GM23338 (cell line): Measurements from ENCODE around the gene ALDH1B1. TPM values are rescaled to one million over a fixed set of nuclear protein-coding genes. Genes with fewer than 3 reads are reported as not detected.

Experiments
- ATAC-seq: fragments of 200-7000 bp; cut with Tn5 transposase; 3 replicates; pipeline ENCODE4 v1.9.1; 2020
- DNase-seq: peaks from one replicate; pipeline ENCODE4 v3.0.0-alpha.2; 2015; ENCODE audit warnings: low spot score
- H2AFZ ChIP-seq: fragments of 200-600 bp; sonication (generic); 2 replicates; pipeline ENCODE4 v1.8.0; 2016; ENCODE audit warnings: antibody characterized with exemption, mild to moderate bottlenecking, moderate library complexity
- H3F3A ChIP-seq: fragments of 200-600 bp; sonication (generic); replicated peaks from 2 replicates; pipeline ENCODE4 v1.8.0; 2017; ENCODE audit warnings: antibody characterized with exemption, mixed run types, low read depth
- H3K27ac ChIP-seq: fragments of 200-600 bp; sonication (generic); 2 replicates; pipeline ENCODE4 v1.6.1; 2016; ENCODE audit warnings: low read depth
- H3K27me3 ChIP-seq: fragments of 200-600 bp; sonication (generic); 2 replicates; pipeline ENCODE4 v1.8.0; 2016; ENCODE audit warnings: mild to moderate bottlenecking, mixed run types, moderate library complexity; ENCODE audit not compliant: insufficient read depth
- H3K36me3 ChIP-seq: fragments of 200-600 bp; sonication (generic); 2 replicates; pipeline ENCODE4 v1.8.0; 2016; ENCODE audit warnings: mild to moderate bottlenecking; ENCODE audit not compliant: insufficient read depth
- H3K4me1 ChIP-seq: fragments of 200-600 bp; sonication (generic); 2 replicates; pipeline ENCODE4 v1.8.0; 2016; ENCODE audit warnings: mild to moderate bottlenecking, moderate library complexity; ENCODE audit not compliant: insufficient read depth
- H3K4me2 ChIP-seq: fragments of 200-600 bp; sonication (generic); 2 replicates; pipeline ENCODE4 v1.7.1; 2017; ENCODE audit warnings: mixed run types
- H3K4me3 ChIP-seq: fragments of 200-600 bp; sonication (generic); 2 replicates; pipeline ENCODE4 v1.6.1; 2016; ENCODE audit warnings: mixed run types
- H3K79me2 ChIP-seq: fragments of 200-600 bp; sonication (generic); replicated peaks from 2 replicates; pipeline ENCODE4 v1.8.0; 2017; ENCODE audit warnings: mild to moderate bottlenecking; ENCODE audit not compliant: insufficient read depth
- H3K9me2 ChIP-seq: fragments of 200-600 bp; sonication (generic); 2 replicates; pipeline ENCODE4 v1.8.0; 2017; ENCODE audit not compliant: insufficient read depth
- H4K20me1 ChIP-seq: fragments of 200-600 bp; sonication (generic); replicated peaks from 2 replicates; pipeline ENCODE4 v1.8.0; 2017; ENCODE audit warnings: mild to moderate bottlenecking; ENCODE audit not compliant: insufficient read depth
- H3K27ac Mint-ChIP-seq: 2 replicates; pipeline ENCODE4 v1.8.0; 2020; ENCODE audit warnings: inconsistent platforms, mild to moderate bottlenecking, moderate library complexity, mixed read lengths
- H3K27me3 Mint-ChIP-seq: 3 replicates; pipeline ENCODE4 v1.8.0; 2022; ENCODE audit warnings: low read depth, mild to moderate bottlenecking, moderate library complexity, mixed read lengths, inconsistent platforms; ENCODE audit not compliant: insufficient read depth, poor library complexity
- H3K36me3 Mint-ChIP-seq: 3 replicates; pipeline ENCODE4 v1.8.0; 2021; ENCODE audit warnings: low read depth, mild to moderate bottlenecking, inconsistent platforms, moderate library complexity, mixed read lengths
- H3K4me1 Mint-ChIP-seq: 3 replicates; pipeline ENCODE4 v1.8.0; 2020; ENCODE audit warnings: mild to moderate bottlenecking, inconsistent platforms, mixed read lengths
- H3K4me3 Mint-ChIP-seq: 3 replicates; pipeline ENCODE4 v1.8.0; 2021; ENCODE audit warnings: moderate library complexity, mild to moderate bottlenecking, inconsistent platforms, mixed read lengths
- H3K9me3 Mint-ChIP-seq: 3 replicates; pipeline ENCODE4 v1.8.0; 2020; ENCODE audit warnings: moderate library complexity, mild to moderate bottlenecking, inconsistent platforms, mixed read lengths
- CREB1 ChIP-seq: fragments of 250-450 bp; sonication (Bioruptor Pico); IDR thresholded peaks from 2 replicates; pipeline ENCODE4 v1.5.0; 2020; ENCODE audit warnings: low read depth, mild to moderate bottlenecking, moderate library complexity
- EZH2phosphoT487 ChIP-seq: fragments of 200-600 bp; sonication (generic); IDR thresholded peaks from one replicate; pipeline ENCODE4 v1.8.1; 2018; ENCODE audit warnings: antibody characterized with exemption; ENCODE audit not compliant: unreplicated experiment
- JUNB ChIP-seq: IDR thresholded peaks from one replicate; pipeline ENCODE4 v1.6.1; 2016; ENCODE audit warnings: antibody characterized with exemption; ENCODE audit not compliant: unreplicated experiment
- POLR2AphosphoS5 ChIP-seq: IDR thresholded peaks from 2 replicates; pipeline ENCODE4 v1.6.1; 2016; ENCODE audit warnings: antibody characterized with exemption, low read depth
- ZNF114 ChIP-seq: fragments of 250-450 bp; sonication (Bioruptor Pico); IDR thresholded peaks from 2 replicates; pipeline ENCODE4 v1.5.0; 2020; ENCODE audit warnings: mild to moderate bottlenecking, moderate library complexity
- long read RNA-seq: library from polyadenylated mRNA; unstranded; transcript quantifications from one replicate; pipeline ENCODE4 v2.0.0, GENCODE V29; 2020; ENCODE audit not compliant: unreplicated experiment
- polyA plus RNA-seq: library from polyadenylated mRNA; unstranded; fragments of >200 nt; fragmentation: Nextera tagmentation; extraction: Ambion mirVana; gene quantifications from 2 replicates; pipeline ENCODE4 v1.2.1, GENCODE V29; 2016
- total RNA-seq: library from RNA; depleted of rRNA; stranded (reverse); fragments of >200 nt; shearing (Covaris generic); gene quantifications from 2 replicates; pipeline ENCODE4 v1.2.3, GENCODE V29; 2014; rRNA removed
- TF ChIP-seq, protein P1 (sequence below), 2 experiments: fragments of 200-600 bp in 1 of 2; sonication (generic) in 1 of 2; conservative IDR thresholded peaks; 2 replicates each; pipeline versions ENCODE4 v1.5.1 to v1.6.1; 2016 to 2017; ENCODE audit warnings: antibody characterized with exemption in 2 of 2, low read depth in 2 of 2, mild to moderate bottlenecking in 2 of 2, moderate library complexity in 1 of 2
- TF ChIP-seq, protein P2 (sequence below): IDR thresholded peaks from one replicate; pipeline ENCODE4 v1.6.1; 2018; ENCODE audit warnings: antibody characterized with exemption; ENCODE audit not compliant: unreplicated experiment
- TF ChIP-seq, protein P3 (sequence below): IDR thresholded peaks from 2 replicates; pipeline ENCODE4 v1.6.1; 2016; ENCODE audit warnings: antibody characterized with exemption

ALDH1B1 gene
- total RNA-seq (74.8 and 79.7 TPM in 2 replicates), polyA plus RNA-seq (35.5 and 37.5 TPM in 2 replicates)
- long read RNA-seq, transcript ALDH1B1-201 (2 exons, 3,066 nt) = major isoform, 14 of 19 reads
- long read RNA-seq, partial matches to known transcripts = 0 of 19 reads
- long read RNA-seq, other reads (novel, unspliced or antisense) = 4 of 19 reads

GRCh38 chr9:38392235-38393127, at the start of gene ALDH1B1:
Gene ALDH1B1, plus strand, starts transcription at chr9:38392702. Its CDS starts 3,047 bp downstream, at chr9:38395749.
- Mint-ChIP-seq H3K9me3 (no peaks in the 10 kb centered on the region), H3K27me3 (peaks cover 15% of the 10 kb centered on the region), H3K27ac (peak within 1 kb of the TSS; percentile 97), H3K4me3 (peak within 1 kb of the TSS; percentile 94), H3K36me3 (peaks cover 32% of the 10 kb centered on the region), H3K4me1 (peaks cover 19% of the 10 kb centered on the region)
- peaks cover 19% of the 10 kb centered on the region for H3K4me1 ChIP-seq
- H3K79me2 ChIP-seq = peaks cover 33% of the 10 kb centered on the region
- peak within 1 kb of the TSS; percentile 83 for H2AFZ ChIP-seq
- H3K27ac ChIP-seq = no peak within 1 kb of the TSS
- TF ChIP-seq CREB1 (CRISPR knock-in tag) (peak; percentile 70), POLR2AphosphoS5 (peak; percentile 81), ZNF114 (no peak)
- TF ChIP-seq, protein P1, sequence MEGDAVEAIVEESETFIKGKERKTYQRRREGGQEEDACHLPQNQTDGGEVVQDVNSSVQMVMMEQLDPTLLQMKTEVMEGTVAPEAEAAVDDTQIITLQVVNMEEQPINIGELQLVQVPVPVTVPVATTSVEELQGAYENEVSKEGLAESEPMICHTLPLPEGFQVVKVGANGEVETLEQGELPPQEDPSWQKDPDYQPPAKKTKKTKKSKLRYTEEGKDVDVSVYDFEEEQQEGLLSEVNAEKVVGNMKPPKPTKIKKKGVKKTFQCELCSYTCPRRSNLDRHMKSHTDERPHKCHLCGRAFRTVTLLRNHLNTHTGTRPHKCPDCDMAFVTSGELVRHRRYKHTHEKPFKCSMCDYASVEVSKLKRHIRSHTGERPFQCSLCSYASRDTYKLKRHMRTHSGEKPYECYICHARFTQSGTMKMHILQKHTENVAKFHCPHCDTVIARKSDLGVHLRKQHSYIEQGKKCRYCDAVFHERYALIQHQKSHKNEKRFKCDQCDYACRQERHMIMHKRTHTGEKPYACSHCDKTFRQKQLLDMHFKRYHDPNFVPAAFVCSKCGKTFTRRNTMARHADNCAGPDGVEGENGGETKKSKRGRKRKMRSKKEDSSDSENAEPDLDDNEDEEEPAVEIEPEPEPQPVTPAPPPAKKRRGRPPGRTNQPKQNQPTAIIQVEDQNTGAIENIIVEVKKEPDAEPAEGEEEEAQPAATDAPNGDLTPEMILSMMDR (conservative IDR thresholded peaks at IDR 0.05; ENCODE audit: low read depth in 2 of 2) = peak; percentile 44 to 53
- TF ChIP-seq, protein P2, sequence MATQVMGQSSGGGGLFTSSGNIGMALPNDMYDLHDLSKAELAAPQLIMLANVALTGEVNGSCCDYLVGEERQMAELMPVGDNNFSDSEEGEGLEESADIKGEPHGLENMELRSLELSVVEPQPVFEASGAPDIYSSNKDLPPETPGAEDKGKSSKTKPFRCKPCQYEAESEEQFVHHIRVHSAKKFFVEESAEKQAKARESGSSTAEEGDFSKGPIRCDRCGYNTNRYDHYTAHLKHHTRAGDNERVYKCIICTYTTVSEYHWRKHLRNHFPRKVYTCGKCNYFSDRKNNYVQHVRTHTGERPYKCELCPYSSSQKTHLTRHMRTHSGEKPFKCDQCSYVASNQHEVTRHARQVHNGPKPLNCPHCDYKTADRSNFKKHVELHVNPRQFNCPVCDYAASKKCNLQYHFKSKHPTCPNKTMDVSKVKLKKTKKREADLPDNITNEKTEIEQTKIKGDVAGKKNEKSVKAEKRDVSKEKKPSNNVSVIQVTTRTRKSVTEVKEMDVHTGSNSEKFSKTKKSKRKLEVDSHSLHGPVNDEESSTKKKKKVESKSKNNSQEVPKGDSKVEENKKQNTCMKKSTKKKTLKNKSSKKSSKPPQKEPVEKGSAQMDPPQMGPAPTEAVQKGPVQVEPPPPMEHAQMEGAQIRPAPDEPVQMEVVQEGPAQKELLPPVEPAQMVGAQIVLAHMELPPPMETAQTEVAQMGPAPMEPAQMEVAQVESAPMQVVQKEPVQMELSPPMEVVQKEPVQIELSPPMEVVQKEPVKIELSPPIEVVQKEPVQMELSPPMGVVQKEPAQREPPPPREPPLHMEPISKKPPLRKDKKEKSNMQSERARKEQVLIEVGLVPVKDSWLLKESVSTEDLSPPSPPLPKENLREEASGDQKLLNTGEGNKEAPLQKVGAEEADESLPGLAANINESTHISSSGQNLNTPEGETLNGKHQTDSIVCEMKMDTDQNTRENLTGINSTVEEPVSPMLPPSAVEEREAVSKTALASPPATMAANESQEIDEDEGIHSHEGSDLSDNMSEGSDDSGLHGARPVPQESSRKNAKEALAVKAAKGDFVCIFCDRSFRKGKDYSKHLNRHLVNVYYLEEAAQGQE = no peak
- H3K27me3 ChIP-seq = no peaks in the 10 kb centered on the region
- DNase-seq (peak; percentile 95), ATAC-seq (peak; percentile 98)
- peak within 1 kb of the TSS; percentile 95 for H3K4me3 ChIP-seq
- no peaks in the 10 kb centered on the region for H3F3A ChIP-seq
- H3K4me2 ChIP-seq = peak within 1 kb of the TSS; percentile 95
- H3K36me3 ChIP-seq = peaks cover 2% of the 10 kb centered on the region
- no peaks in the 10 kb centered on the region for H3K9me2 ChIP-seq
- H4K20me1 ChIP-seq = peaks cover 12% of the 10 kb centered on the region

DNA sequence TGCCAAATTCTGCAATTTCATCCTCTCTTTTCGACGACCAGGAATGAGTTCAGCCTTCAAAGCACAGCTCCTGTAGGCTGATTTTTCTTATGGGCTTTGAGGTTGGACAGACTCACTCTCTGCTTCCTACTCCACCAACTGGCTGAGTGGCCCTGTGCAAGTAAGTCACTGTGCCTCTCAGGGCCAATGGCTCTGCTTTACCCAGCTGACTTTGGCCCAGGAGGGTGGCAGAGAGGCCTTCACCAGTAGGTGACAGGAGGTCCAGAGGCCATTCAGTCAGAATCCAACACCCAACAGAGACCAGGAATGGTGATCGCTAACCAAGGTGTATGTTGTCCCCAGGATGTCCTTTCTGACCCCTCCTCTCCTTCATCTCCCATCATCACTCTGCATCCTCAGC, 49.5 kb upstream of the ALDH1B1 start:
- Histone ChIP-seq H3K27ac (no peak overlapping the region), H3K4me1 (peaks cover 13% of the 10 kb centered on the region), H3K27me3 (no peaks in the 10 kb centered on the region), H3K79me2 (no peaks in the 10 kb centered on the region), H3K9me2 (no peaks in the 10 kb centered on the region), H3F3A (no peaks in the 10 kb centered on the region), H3K36me3 (no peaks in the 10 kb centered on the region), H2AFZ (no peak overlapping the region), H4K20me1 (no peaks in the 10 kb centered on the region), H3K4me2 (no peak overlapping the region), H3K4me3 (no peak overlapping the region)
- no peaks in the 10 kb centered on the region for H3K36me3 Mint-ChIP-seq
- peaks cover 15% of the 10 kb centered on the region for H3K27me3 Mint-ChIP-seq
- no peak overlapping the region for H3K4me3 Mint-ChIP-seq
- DNase-seq (no peak), ATAC-seq (no peak)
- no peaks in the 10 kb centered on the region for H3K9me3 Mint-ChIP-seq
- no peak overlapping the region for H3K27ac Mint-ChIP-seq
- peaks cover 18% of the 10 kb centered on the region for H3K4me1 Mint-ChIP-seq
- TF ChIP-seq, protein P1 (conservative IDR thresholded peaks at IDR 0.05; ENCODE audit: low read depth in 2 of 2) = no peak
- no peak for TF ChIP-seq POLR2AphosphoS5
- TF ChIP-seq ZNF114 = no peak
- TF ChIP-seq CREB1 (CRISPR knock-in tag) = no peak
- TF ChIP-seq JUNB = no peak
- TF ChIP-seq, protein P2 = no peak
- TF ChIP-seq, protein P3, sequence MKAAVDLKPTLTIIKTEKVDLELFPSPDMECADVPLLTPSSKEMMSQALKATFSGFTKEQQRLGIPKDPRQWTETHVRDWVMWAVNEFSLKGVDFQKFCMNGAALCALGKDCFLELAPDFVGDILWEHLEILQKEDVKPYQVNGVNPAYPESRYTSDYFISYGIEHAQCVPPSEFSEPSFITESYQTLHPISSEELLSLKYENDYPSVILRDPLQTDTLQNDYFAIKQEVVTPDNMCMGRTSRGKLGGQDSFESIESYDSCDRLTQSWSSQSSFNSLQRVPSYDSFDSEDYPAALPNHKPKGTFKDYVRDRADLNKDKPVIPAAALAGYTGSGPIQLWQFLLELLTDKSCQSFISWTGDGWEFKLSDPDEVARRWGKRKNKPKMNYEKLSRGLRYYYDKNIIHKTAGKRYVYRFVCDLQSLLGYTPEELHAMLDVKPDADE = no peak
- TF ChIP-seq EZH2phosphoT487 = no peak
